ENCODE measurements around the gene ABLIM1. TPM values are rescaled to one million over a fixed set of nuclear protein-coding genes. Genes with fewer than 3 reads are reported as not detected.

Gene ABLIM1
- total RNA-seq, 2 experiments from 2014 or later = 62.3 to 64.1 TPM

DNA sequence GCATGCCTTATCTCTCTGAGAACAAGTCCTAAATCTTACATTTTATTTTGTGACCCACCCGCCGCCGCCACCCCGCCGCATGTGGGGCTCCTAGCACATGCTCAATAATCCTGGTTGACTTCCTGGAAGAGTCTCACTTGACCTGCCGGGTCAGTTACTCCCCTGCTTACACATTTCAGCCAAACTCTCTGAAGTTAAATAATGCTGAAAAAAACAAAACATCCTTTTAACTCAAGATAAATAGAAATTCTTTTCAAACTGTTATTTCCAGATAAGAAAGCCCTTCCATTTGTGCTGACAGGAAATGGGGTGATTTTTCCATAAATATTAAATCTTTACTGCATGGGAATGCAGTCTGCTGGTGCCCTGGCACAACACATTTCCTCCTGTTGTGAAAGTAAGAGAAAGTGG, 123.5 kb downstream of the ABLIM1 start:
- CTCF ChIA-PET = no interaction called here
- POLR2A ChIA-PET = interaction anchor here (1.1 to 1.5 kb wide), 2 partner anchors 8 to 10 kb away, joined by 3 to 6 read pairs; no protein-coding TSS in a partner anchor
- peaks cover 34% of the 10 kb centered on the region for H3K4me1 Mint-ChIP-seq (ENCODE audit: low read depth)
- no peaks in the 10 kb centered on the region for H3K9me3 Mint-ChIP-seq (ENCODE audit: insufficient read depth)
- DNase-seq = no peak
- no peaks in the 10 kb centered on the region for H3K36me3 Mint-ChIP-seq (ENCODE audit: low read depth)
- no peak for ATAC-seq
- no peak overlapping the region for H3K4me3 Mint-ChIP-seq
- no peak overlapping the region for H3K27ac Mint-ChIP-seq
- no peaks in the 10 kb centered on the region for H3K27me3 Mint-ChIP-seq (ENCODE audit: low read depth)

DNA sequence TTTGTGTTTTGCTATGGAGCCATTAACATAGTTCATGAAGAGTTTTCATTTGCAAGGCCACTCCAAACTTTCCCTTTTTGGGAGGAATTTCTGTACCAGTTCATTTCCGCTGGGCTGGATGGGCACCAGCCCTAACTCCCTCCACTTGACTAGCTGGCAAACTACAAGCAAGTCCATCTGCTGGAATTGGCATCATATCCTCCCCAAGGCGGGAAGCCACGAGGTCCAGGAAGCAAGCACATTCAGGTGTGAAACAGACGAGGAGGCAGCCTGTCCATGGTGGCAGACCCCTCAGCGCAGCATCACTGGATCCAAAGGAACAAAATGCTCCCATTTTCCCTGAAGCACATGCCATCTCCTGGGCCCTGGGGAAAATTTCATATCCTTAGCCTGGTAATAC, 125.8 kb downstream of the ABLIM1 start:
- no peak overlapping the region for H3K4me3 Mint-ChIP-seq
- CTCF ChIA-PET = interaction anchor here (1.1 to 1.9 kb wide), 4 partner anchors 8 to 61 kb away, joined by 3 to 7 read pairs (median 5); no protein-coding TSS in a partner anchor

DNA sequence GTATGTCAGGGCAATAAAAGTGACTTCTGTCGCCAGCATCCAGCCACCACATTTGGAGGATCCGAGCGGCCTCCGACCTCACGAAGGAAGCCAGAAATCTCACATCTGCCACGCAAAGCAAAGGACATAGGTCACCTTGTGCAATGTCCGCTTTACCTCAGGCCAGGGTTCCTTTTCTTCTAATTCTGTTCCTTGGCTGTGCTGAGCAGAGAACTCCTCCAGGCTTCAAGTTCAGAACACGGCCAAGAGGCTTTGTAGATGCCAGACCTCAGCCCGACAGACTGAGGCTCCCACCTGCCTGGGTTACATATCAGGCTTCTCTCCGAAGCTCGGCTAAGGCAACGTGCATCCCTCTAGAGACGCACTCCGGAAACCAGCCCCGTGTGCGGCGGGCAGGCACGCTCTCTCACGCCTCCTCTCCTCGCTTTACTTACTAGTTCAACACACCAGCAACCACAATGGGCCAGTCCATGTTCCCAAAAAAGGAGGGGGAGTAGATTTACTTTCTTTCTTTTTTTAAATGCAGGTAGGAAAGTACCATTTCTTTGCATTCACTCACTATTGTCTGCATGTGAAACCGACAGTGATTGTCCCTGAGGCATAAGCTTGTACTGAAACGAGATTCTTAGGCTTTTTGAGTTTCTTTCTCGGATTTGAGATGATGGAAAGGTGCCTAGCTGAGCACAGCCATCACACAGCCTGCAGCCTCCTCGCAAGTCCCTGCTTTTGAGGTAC, 131.4 kb downstream of the ABLIM1 start:
- peak overlapping the region; percentile 94 for H3K27ac Mint-ChIP-seq
- DNase-seq (peak; percentile 96), ATAC-seq (peak; percentile 96)
- H3K4me3 Mint-ChIP-seq = peak overlapping the region; percentile 84
- CTCF ChIA-PET = interaction anchor here (0.6 to 18.7 kb wide), 15 partner anchors 11 to 295 kb away, joined by 3 to 421 read pairs (median 4); partner anchors contain the start of gene FHIP2A
- no peaks in the 10 kb centered on the region for H3K27me3 Mint-ChIP-seq (ENCODE audit: low read depth)
- H3K4me1 Mint-ChIP-seq (ENCODE audit: low read depth) = peaks cover 68% of the 10 kb centered on the region
- H3K36me3 Mint-ChIP-seq (ENCODE audit: low read depth) = peaks cover 10% of the 10 kb centered on the region
- no peaks in the 10 kb centered on the region for H3K9me3 Mint-ChIP-seq (ENCODE audit: insufficient read depth)
- POLR2A ChIA-PET = interaction anchor here (0.9 to 5.9 kb wide), 9 partner anchors 8 to 295 kb away, joined by 4 to 226 read pairs (median 8); partner anchors contain the start of gene FHIP2A

More for the DNA sequence above, 125.8 kb downstream of the ABLIM1 start:
- no peak for DNase-seq
- Mint-ChIP-seq H3K27ac (no peak overlapping the region), H3K4me1 (ENCODE audit: low read depth) (peaks cover 23% of the 10 kb centered on the region), H3K27me3 (ENCODE audit: low read depth) (no peaks in the 10 kb centered on the region), H3K36me3 (ENCODE audit: low read depth) (no peaks in the 10 kb centered on the region), H3K9me3 (ENCODE audit: insufficient read depth) (no peaks in the 10 kb centered on the region)
- POLR2A ChIA-PET = no interaction called here
- no peak for ATAC-seq

GRCh38 chr10:114526126-114526503, 132.0 kb downstream of the ABLIM1 start:
- ChIA-PET CTCF (interaction anchor here (0.9 to 18.7 kb wide), 12 partner anchors 11 to 275 kb away, joined by 3 to 421 read pairs (median 6); no protein-coding TSS in a partner anchor), POLR2A (interaction anchor here (1.6 to 5.9 kb wide), 7 partner anchors 9 to 295 kb away, joined by 6 to 226 read pairs (median 8); partner anchors contain the start of gene FHIP2A)
- ATAC-seq (peak; percentile 39), DNase-seq (peak; percentile 57)
- Mint-ChIP-seq H3K9me3 (ENCODE audit: insufficient read depth) (no peaks in the 10 kb centered on the region), H3K4me1 (ENCODE audit: low read depth) (peaks cover 73% of the 10 kb centered on the region), H3K27me3 (ENCODE audit: low read depth) (no peaks in the 10 kb centered on the region), H3K27ac (peak overlapping the region; percentile 94), H3K36me3 (ENCODE audit: low read depth) (peaks cover 10% of the 10 kb centered on the region), H3K4me3 (peak overlapping the region; percentile 84)

DNA sequence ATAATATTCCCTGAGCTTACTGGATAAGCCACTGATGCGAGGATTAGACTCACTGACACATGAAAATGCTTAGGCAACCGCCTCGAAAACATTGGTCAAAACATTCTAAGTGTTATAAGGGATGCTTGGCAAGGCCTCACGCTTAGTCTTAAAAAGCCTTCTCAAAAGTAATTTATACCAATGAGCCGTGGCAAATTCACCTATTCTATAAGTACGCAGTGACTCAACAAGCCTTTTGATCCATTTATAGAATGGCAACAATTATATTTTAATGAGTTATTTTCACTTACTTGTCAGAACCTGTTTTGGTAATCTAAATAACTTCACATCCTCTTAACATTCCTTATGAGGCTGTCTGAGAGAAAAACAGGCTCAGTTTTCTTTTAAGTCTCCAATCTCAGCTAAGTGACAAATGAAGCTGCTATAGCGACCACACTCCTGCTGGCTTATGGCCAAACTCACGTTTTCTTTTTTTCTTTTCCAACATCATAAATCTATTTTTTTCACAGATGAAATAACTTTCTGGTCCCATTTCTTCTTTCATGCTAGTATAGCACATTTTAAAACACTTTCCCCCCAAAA, 132.6 kb downstream of the ABLIM1 start:
- ChIA-PET CTCF (interaction anchor here (0.9 to 18.7 kb wide), 11 partner anchors 10 to 276 kb away, joined by 3 to 421 read pairs (median 18); no protein-coding TSS in a partner anchor), POLR2A (interaction anchor here (1.6 to 5.9 kb wide), 5 partner anchors 9 to 296 kb away, joined by 6 to 226 read pairs (median 17); partner anchors contain the start of gene FHIP2A)
- Mint-ChIP-seq H3K9me3 (ENCODE audit: insufficient read depth) (no peaks in the 10 kb centered on the region), H3K36me3 (ENCODE audit: low read depth) (peaks cover 10% of the 10 kb centered on the region), H3K4me3 (peak overlapping the region; percentile 84), H3K27ac (peak overlapping the region; percentile 94), H3K27me3 (ENCODE audit: low read depth) (no peaks in the 10 kb centered on the region), H3K4me1 (ENCODE audit: low read depth) (peaks cover 77% of the 10 kb centered on the region)
- ATAC-seq (no peak), DNase-seq (no peak)

GRCh38 chr10:114523876-114524275, 134.2 kb downstream of the ABLIM1 start:
- Mint-ChIP-seq H3K4me3 (peak overlapping the region; percentile 84), H3K27me3 (ENCODE audit: low read depth) (no peaks in the 10 kb centered on the region), H3K4me1 (ENCODE audit: low read depth) (peaks cover 90% of the 10 kb centered on the region), H3K27ac (peak overlapping the region; percentile 69), H3K9me3 (ENCODE audit: insufficient read depth) (no peaks in the 10 kb centered on the region), H3K36me3 (ENCODE audit: low read depth) (peaks cover 18% of the 10 kb centered on the region)
- ChIA-PET CTCF (interaction anchor here (0.8 to 18.7 kb wide), 10 partner anchors 9 to 298 kb away, joined by 3 to 421 read pairs (median 11); partner anchors contain the start of gene FHIP2A), POLR2A (interaction anchor here (1.1 to 5.9 kb wide), 3 partner anchors 20 to 29 kb away, joined by 3 to 226 read pairs (median 9); no protein-coding TSS in a partner anchor)
- peak; percentile 66 for DNase-seq
- peak; percentile 20 for ATAC-seq

DNA sequence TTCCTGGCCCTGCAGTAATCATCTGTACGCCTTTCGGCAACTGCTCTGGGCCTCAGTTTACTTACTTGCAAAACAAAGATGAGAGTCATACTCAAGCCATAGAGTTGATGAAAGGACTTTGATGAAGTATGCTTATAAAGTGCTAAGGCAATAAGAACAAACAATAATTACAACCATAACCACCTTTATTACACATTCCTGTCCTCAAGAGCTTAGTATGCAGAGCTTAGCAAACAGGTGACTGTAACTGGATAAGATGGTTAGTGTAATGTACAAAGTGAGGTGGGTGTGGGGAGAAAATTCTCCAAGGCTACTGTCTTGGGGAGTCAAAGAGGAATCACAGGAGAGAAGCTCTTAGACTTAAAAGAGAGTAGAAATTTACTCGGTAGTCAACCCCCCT, 136.8 kb downstream of the ABLIM1 start:
- Mint-ChIP-seq H3K27me3 (ENCODE audit: low read depth) (no peaks in the 10 kb centered on the region), H3K4me3 (no peak overlapping the region), H3K9me3 (ENCODE audit: insufficient read depth) (no peaks in the 10 kb centered on the region), H3K36me3 (ENCODE audit: low read depth) (peaks cover 23% of the 10 kb centered on the region), H3K27ac (no peak overlapping the region), H3K4me1 (ENCODE audit: low read depth) (peaks cover 96% of the 10 kb centered on the region)
- DNase-seq (no peak), ATAC-seq (no peak)
- POLR2A ChIA-PET = interaction anchor here (1.1 to 1.9 kb wide), 2 partner anchors 20 to 23 kb away, joined by 5 to 10 read pairs; no protein-coding TSS in a partner anchor
- CTCF ChIA-PET = interaction anchor here (1.1 to 18.7 kb wide), 6 partner anchors 8 to 264 kb away, joined by 3 to 421 read pairs (median 74); no protein-coding TSS in a partner anchor

GRCh38 chr10:114520453-114520852, 137.6 kb downstream of the ABLIM1 start:
- H3K27ac Mint-ChIP-seq = peak overlapping the region; percentile 66
- H3K27me3 Mint-ChIP-seq (ENCODE audit: low read depth) = no peaks in the 10 kb centered on the region
- H3K9me3 Mint-ChIP-seq (ENCODE audit: insufficient read depth) = no peaks in the 10 kb centered on the region
- ChIA-PET CTCF (interaction anchor here (0.7 to 18.7 kb wide), 4 partner anchors 20 to 48 kb away, joined by 3 to 421 read pairs (median 138); no protein-coding TSS in a partner anchor), POLR2A (interaction anchor here (0.9 to 1.9 kb wide), 2 partner anchors 21 to 302 kb away, joined by 3 to 10 read pairs; no protein-coding TSS in a partner anchor)
- no peak for ATAC-seq
- H3K36me3 Mint-ChIP-seq (ENCODE audit: low read depth) = peaks cover 22% of the 10 kb centered on the region
- peak overlapping the region; percentile 34 for H3K4me3 Mint-ChIP-seq
- H3K4me1 Mint-ChIP-seq (ENCODE audit: low read depth) = peaks cover 96% of the 10 kb centered on the region
- no peak for DNase-seq

DNA sequence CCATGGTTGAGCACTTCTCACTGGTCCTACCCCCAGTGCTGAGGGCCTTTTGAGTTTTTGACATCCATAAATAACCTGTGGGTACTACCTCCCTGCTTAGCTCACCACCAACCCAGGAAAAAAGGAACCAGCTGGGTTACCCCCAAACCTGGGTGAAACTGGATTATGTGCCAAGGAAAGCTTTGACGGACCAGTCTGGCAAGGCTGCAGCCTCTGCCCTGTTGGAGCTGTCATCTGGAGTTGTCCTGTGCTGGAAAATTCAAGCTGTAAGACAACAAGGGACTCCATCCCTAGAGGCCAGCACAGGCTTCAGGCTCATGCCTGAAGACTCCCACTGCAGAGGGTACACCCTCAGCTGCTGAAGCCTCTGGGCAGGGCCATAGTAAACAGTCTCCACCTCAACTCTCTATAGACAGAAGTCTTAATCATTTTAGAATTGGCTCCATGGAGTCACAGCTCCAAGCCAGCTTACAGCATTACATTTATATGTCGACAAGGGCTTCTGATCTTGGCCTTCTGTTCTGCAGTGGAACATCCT, 138.2 kb downstream of the ABLIM1 start:
- ATAC-seq (peak; percentile 12), DNase-seq (no peak)
- POLR2A ChIA-PET = interaction anchor here (0.6 to 3.0 kb wide), 6 partner anchors 21 to 302 kb away, joined by 3 to 22 read pairs (median 4); no protein-coding TSS in a partner anchor
- Mint-ChIP-seq H3K4me1 (ENCODE audit: low read depth) (peaks cover 96% of the 10 kb centered on the region), H3K27ac (peak overlapping the region; percentile 66), H3K4me3 (peak overlapping the region; percentile 34), H3K36me3 (ENCODE audit: low read depth) (peaks cover 22% of the 10 kb centered on the region), H3K27me3 (ENCODE audit: low read depth) (no peaks in the 10 kb centered on the region), H3K9me3 (ENCODE audit: insufficient read depth) (no peaks in the 10 kb centered on the region)
- CTCF ChIA-PET = interaction anchor here (0.7 to 18.7 kb wide), 6 partner anchors 13 to 47 kb away, joined by 3 to 421 read pairs (median 68); no protein-coding TSS in a partner anchor

DNA sequence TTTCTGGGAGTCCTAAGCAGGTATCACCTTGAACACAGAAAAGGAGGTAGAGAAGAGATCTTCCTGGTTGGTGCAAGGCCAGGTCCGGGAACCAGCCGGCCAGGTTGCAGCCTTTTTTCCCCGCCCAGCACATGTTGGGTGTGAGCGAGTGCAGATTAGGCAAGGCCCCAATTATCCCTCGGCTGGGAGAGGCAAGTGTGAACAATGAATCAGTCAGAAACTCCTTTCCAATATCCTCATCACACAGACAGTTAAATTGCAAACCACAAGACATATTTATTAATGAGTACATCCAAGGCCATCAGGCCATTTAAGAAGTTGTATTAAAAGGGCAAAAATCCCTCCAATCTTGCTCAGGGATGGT, 138.8 kb downstream of the ABLIM1 start:
- no peaks in the 10 kb centered on the region for H3K27me3 Mint-ChIP-seq (ENCODE audit: low read depth)
- ATAC-seq (no peak), DNase-seq (no peak)
- POLR2A ChIA-PET = interaction anchor here (0.6 to 3.0 kb wide), 8 partner anchors 8 to 93 kb away, joined by 3 to 22 read pairs (median 3); no protein-coding TSS in a partner anchor
- peaks cover 96% of the 10 kb centered on the region for H3K4me1 Mint-ChIP-seq (ENCODE audit: low read depth)
- H3K36me3 Mint-ChIP-seq (ENCODE audit: low read depth) = peaks cover 23% of the 10 kb centered on the region
- no peaks in the 10 kb centered on the region for H3K9me3 Mint-ChIP-seq (ENCODE audit: insufficient read depth)
- peak overlapping the region; percentile 55 for H3K27ac Mint-ChIP-seq
- CTCF ChIA-PET = interaction anchor here (0.8 to 18.7 kb wide), 8 partner anchors 6 to 215 kb away, joined by 3 to 421 read pairs (median 40); no protein-coding TSS in a partner anchor
- H3K4me3 Mint-ChIP-seq = peak overlapping the region; percentile 29

All from activated CD8-positive, alpha-beta T cell treated with anti-CD3 and anti-CD28 coated beads, Interleukin-2, amount 10 ng/mL, durations not matched to agents 7 days and 5 days (primary cell).